ENCODE results near the gene NRK.

DNA sequence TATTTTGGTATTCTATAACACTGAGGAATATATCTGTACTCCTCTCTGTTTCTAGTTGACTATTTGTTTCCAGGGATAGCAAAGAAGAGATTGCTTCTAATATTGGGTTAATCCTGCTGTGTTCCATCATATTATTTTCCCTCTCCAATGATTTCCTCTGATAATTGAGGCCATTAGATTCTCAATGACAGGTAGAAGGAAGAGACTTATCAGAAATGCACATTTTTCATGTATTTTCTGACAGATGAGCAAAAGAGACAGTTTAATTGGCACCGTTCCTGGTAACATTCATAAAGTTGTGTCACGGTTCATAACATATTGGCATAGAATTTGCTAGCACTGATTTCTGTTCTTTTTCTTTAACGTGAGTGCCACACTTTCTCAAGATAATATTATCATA is 58.2 kb downstream of the NRK start:
- no peak for TF ChIP-seq EZH2phosphoT487 (IDR thresholded peaks at IDR 0.05; ENCODE audit: insufficient read depth, low read depth)
- TF ChIP-seq EZH2 (IDR thresholded peaks at IDR 0.05; ENCODE audit: insufficient read depth, poor library complexity, severe bottlenecking) = no peak
